HFF-Myc (cell line): ENCODE measurements around the gene PSTK.

ENCODE experiments used
- DNase-seq: peaks from one replicate; pipeline ENCODE4 v3.0.0-alpha.2; 2011; ENCODE audit warnings: low read depth; ENCODE audit errors: extremely low read depth
- H3K4me3 ChIP-seq: replicated peaks from 2 replicates; pipeline ENCODE4 v1.5.1; 2011; ENCODE audit warnings: low read depth, mild to moderate bottlenecking, control low read depth, low read length
- CTCF ChIP-seq: IDR thresholded peaks from 2 replicates; pipeline ENCODE4 v1.5.1; 2012; ENCODE audit warnings: mild to moderate bottlenecking, low read depth, low read length, control low read depth; ENCODE audit errors: missing control alignments

The PSTK gene

GRCh38 chr10:122988501-122988900 is 8.3 kb downstream of the PSTK start:
- no peak overlapping the region for H3K4me3 ChIP-seq
- TF ChIP-seq CTCF: no peak
- DNase-seq: no peak

GRCh38 chr10:122990278-122990677 is 10.1 kb downstream of the PSTK start:
- no peak for DNase-seq
- H3K4me3 ChIP-seq: no peak overlapping the region
- TF ChIP-seq CTCF: no peak

GRCh38 chr10:122992031-122992585 is 11.9 kb downstream of the PSTK start:
- no peak for DNase-seq
- no peak for TF ChIP-seq CTCF
- H3K4me3 ChIP-seq: no peak overlapping the region

GRCh38 chr10:122993797-122994336 is 13.7 kb downstream of the PSTK start:
- H3K4me3 ChIP-seq: no peak overlapping the region
- no peak for TF ChIP-seq CTCF
- no peak for DNase-seq

- no peak for TF ChIP-seq CTCF
- H3K4me3 ChIP-seq: no peak overlapping the region
- no peak for DNase-seq
Observed at GRCh38 chr10:122995936-122996335, 15.7 kb downstream of the PSTK start.

GRCh38 chr10:122997864-122998263 is 17.7 kb downstream of the PSTK start:
- DNase-seq: no peak
- no peak overlapping the region for H3K4me3 ChIP-seq
- TF ChIP-seq CTCF: no peak
